HG02870 (cell line): ENCODE data around the gene HIPK4.
A peak's percentile ranks its signal among the peaks of the same experiment; 100 is the strongest.
"Not testable (repeated sequence)": the region's sequence is repeated elsewhere in the genome, so short reads cannot be mapped to it uniquely, and the experiment has no call there.

Experiments
- ATAC-seq: cut with Tn5 transposase; IDR thresholded peaks from one replicate; pipeline ENCODE4 v1.9.1; 2021; ENCODE audit warnings: mild to moderate bottlenecking, moderate library complexity; ENCODE audit not compliant: unreplicated experiment

The HIPK4 gene, protein sequence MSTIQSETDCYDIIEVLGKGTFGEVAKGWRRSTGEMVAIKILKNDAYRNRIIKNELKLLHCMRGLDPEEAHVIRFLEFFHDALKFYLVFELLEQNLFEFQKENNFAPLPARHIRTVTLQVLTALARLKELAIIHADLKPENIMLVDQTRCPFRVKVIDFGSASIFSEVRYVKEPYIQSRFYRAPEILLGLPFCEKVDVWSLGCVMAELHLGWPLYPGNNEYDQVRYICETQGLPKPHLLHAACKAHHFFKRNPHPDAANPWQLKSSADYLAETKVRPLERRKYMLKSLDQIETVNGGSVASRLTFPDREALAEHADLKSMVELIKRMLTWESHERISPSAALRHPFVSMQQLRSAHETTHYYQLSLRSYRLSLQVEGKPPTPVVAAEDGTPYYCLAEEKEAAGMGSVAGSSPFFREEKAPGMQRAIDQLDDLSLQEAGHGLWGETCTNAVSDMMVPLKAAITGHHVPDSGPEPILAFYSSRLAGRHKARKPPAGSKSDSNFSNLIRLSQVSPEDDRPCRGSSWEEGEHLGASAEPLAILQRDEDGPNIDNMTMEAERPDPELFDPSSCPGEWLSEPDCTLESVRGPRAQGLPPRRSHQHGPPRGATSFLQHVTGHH

DNA sequence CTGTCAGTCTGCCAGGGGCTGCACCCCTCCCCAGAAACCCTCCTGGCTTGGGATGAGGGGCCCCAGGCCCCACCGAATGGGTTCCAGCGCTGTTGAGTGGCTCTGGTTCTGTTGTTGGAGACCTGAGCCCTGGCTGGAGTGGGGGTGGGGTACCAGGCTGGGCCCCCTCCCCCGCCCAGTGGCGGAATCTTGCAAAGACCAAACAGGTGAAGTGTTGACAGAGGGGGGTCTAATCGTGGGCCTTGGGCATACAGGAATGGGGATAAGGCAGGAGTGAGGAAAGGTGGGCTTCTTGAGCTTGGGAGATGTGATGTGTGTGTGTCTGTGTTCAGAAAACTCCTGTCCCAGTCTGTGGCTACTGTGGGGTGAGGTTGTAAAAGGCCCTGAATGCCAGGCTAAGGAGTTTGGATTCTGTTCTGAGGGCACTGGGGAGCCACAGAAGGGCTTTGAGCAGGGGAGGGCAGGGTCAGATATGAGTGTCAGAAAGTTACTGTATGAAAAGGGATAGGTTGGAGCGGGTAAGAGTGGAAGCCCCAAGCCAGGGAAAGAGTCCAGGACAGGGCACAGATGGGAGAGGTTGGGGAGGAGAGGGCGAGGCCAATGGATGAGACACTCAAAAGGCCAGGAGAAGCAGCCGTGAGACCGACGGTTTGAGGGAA, at the start of gene HIPK4:
Gene HIPK4, minus strand, starts transcription at position 98 of the 659 bp plus-strand sequence. CDS start 279 bp downstream, outside the sequence.
- ATAC-seq = no peak

DNA sequence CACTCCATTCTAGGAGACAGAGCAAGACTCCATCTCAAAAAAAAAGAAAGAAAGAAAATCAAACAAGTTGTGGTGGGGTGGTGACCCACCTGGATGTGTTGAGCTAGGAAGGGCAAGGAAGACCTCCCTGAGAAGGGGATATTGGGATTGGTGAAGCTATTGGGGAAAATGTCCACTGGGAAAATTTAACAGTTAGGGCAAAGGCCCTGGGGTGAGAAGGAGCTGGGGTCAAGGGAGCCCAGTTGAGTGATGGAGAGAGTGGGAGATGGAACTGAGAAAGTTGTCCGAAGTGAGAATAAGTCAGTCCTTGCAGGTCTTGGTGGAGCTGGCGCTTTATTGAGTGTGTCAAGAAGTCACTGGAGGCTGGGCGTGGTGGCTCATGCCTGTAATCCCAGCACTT, 48.3 kb upstream of the HIPK4 start:
- no peak for ATAC-seq

DNA sequence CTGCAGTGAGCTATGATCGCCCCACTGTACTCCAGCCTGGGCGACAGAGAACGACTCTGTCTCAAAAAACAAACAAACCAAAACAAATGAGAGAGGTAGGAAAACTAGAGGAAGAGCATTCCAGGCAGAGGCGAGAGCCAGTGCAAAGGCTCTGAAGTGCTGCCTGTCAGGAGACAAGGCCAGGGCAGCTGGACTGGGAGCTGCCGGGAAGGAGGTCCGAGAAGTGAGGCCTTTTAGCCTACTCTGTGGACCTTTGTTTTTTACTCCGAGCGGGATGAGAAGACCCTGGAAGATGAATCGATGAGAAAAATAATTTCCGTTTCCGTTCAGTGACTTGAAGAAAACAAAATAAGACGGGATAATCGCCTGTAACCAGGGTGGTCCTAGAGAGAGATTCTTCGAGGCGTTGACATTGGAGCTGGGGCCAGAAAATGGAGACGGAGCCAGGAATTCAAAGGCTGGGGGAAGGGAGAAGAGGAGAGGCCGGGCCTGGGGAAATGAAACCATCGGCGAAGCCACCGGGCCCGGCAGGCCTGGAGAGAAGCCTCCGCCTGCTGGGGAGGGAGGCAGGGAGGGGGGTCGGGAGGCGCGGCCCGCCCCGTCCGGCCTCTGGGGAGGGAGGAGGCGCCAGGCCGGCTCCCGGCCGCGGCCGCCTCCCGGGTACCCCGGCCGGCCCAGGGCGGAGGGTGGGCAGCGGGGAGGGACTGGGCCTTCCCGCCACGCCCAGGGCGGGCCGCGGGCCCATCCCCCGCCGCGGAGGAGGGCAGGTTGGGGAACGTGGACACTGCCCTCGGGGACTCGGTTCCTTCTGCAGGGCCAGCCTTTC, 43.6 kb upstream of the HIPK4 start:
- no peak for ATAC-seq

DNA sequence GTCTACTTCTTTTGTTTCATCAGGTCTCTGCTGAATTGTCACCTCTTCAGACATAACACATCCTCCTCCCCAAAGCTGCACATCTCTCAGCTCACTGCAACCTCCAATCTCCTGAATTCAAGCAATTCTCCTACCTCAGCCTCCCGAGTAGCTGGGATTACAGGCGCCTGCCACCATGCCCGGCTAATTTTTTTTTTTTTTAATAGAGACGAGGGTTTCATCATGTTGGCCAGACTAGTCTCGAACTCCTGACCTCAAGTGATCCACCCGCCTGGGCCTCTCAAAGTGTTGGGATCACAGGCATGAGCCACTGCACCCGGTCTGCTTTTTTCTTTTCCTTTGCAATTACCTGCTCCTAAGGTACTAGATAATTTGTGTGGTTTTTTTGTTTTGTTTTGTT, 42.8 kb upstream of the HIPK4 start:
- ATAC-seq = not testable (repeated sequence)

DNA sequence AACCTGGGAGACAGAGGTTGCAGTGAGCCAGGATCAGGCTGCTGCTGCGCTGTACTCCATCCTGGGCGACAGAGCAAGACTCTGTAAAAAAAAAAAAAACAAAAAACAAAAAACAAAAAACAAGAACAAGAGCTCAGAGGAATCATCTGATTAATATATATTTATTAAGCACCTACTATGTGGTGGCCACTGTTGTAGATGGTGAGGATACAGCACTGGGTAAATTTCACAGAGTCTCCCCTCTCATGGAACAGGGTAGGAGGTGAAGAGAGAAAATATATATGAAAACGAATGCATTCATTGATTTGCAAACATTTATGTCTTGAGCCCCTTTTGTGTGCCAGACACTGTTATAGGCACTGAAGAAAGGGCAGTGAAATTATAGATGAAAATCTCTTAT, 41.7 kb upstream of the HIPK4 start:
- ATAC-seq = no peak

DNA sequence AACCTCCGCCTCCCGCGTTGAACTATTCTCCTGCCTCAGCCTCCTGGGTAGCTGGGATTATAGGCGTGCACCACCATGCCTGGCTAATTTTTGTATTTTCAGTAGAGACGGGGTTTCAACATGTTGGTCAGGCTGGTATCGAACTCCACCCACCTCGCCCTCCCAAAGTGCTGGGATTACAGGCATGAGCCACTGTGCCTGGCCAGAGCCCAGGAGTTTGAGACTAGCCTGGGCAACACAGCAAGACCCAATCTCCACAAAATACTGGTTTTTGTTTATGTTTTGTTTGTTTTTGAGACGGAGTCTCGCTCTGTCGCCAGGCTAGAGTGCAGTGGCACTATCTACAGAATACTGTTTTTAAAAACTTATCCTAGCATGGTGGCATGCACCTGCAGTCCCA, 40.3 kb upstream of the HIPK4 start:
- ATAC-seq = not testable (repeated sequence)

DNA sequence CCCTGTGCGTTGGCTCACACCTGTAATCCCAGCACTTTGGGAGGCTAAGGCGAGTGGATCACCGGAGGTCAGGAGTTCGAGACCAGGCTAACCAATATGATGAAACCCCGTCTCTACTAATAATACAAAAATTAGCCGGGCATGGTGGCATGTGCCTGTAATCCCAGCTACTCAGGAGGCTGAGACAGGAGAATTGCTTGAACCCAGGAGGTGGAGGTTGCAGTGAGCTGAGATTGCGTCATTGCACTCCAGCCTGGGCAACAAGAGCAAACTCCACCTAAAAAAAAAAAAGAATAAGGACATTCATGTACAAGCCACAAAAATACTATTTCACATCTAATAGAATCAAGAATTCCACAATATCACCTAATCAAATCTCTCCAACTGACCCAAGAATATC, 38.2 kb upstream of the HIPK4 start:
- ATAC-seq = not testable (repeated sequence)

DNA sequence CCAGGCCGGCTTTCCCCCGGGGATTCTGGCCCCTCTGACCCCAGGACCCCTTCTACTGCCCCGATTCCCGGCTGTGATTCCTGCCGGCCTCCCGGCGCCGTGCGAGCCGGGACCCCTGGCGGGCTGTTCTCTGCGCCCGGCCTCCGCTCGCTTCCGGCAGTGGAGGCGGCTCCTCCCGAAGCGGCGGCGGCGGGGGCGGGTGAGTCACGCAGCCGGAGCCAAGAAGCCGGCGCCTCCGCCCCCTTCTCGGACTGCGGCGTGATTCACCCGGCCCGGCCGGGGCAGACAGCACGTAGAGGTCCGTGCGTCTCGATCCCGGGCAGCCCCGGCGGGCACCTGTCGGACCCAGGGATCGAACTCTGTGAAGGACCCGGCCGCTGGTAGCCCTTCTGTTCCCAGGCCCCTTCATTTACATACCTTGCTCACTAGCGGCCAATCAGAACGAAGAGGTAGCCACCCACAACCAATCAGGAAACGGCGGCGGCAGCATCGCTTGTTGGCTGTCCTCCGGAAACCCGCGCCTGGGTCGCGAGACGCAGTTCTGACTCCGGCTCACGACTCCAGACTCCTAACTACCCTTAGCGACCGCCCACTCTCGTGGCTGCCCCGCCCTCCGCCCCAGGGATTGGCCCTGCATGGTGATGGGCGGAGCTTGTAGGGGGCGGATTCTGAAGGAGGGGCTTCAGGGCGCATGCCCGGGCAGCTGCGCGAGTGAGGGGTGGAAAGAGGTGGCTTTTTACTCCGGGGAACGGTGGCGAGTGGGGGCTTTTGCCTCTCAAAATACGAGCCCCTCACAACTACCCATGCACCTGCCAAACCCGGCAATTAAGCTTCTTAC, 35.7 kb upstream of the HIPK4 start, which contains the start of gene SERTAD1:
Gene SERTAD1, minus strand, starts transcription at position 543 of the 838 bp plus-strand sequence. CDS start 2,446 bp downstream, outside the sequence.
- ATAC-seq = peak; percentile 76

DNA sequence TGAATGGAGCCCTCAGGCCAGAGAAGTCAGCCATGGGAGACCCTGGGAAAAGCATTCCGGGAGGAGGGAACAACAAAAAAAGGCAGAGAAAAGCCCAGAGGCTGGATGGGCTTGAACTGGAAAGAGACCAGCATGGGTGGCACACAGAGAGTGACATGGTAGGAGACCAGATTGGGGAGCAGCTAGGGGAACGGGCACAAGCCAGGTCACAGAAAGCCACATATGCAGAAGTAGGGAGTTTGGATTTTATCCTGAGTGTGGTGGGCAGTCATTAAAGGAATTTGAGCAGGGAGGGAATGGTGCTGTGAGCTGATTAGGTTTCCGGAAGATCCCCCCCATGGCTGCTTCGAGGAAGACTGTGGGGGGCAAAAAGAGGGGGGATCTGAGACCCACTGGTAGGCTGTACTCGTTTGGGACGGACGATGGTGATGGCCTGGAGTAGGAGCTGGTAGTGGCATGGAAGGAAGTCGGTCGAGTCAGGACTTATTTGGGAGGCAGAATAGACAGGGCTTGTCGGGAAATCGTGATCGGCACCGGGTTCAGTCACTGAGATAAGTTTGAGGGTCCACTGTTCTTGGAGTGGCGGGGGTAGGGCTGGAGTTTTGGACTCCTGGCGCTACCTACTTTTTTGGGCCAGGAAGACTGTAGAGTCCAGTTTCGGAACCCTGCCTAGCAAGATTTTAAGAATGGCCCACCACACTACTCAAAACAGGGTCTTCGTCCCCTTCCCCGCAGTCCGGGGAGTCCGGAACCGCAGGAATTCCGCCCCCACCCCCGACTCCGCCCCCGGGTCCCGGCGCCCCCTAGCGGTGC, 34.9 kb upstream of the HIPK4 start:
- no peak for ATAC-seq

DNA sequence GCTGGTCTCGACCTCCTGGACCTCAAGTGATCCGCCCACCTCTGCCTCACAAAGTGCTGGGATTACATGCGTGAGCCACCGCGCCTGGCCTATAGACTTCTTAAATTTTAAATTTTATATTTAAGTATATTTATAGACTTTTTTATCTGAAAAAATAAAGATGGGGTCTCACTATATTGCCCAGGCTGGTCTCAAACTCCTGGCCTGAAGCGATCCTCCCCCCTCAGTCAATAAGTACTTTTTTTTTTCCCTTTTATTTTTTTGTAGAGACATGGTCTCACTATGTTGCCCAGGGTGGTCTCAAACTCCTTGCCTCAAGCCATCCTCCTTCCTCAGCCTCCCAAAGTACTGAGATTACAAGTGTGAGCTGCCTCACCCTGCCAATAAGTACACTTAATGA, 34.0 kb upstream of the HIPK4 start:
- no peak for ATAC-seq

DNA sequence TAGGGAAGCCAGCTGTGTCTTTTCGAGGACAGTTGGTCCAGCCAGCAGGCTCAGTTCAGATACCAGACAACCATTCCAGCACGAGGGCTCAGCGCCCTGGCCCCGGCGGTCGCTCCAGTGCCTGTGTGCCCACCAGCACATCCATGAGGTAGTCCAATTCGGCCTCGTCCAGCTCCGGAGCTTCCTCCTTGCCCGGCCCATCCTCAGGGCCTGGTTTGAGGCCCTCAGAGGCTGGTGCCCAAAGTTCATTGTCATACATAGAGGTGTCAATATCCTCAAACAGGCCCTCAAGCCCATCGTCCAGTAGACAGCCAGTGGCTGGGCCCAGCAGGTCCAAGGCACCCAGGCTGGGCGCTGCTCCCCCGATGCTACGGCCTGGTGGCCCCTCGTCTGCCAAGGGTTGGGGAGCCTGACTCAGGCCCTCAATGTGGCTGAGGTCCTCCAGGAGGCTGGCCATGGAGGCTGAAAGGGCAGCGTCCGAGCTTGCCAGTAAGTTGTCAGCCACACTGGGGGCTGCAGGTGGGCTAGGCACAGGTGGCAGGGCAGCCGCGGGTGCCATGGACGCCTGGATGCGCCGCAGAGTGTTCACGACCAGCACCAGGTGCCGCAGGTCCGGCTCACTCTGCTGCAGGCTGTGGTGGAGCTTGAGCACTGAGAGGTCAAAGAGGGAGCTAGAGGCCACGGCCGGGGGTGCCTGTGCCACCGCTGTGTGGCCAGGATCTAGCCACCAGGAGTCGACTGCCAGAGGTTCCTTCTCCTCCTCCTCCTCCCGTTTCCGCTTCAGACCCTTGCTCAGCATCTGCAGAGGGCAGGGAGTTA, 33.0 kb upstream of the HIPK4 start:
- ATAC-seq = no peak

DNA sequence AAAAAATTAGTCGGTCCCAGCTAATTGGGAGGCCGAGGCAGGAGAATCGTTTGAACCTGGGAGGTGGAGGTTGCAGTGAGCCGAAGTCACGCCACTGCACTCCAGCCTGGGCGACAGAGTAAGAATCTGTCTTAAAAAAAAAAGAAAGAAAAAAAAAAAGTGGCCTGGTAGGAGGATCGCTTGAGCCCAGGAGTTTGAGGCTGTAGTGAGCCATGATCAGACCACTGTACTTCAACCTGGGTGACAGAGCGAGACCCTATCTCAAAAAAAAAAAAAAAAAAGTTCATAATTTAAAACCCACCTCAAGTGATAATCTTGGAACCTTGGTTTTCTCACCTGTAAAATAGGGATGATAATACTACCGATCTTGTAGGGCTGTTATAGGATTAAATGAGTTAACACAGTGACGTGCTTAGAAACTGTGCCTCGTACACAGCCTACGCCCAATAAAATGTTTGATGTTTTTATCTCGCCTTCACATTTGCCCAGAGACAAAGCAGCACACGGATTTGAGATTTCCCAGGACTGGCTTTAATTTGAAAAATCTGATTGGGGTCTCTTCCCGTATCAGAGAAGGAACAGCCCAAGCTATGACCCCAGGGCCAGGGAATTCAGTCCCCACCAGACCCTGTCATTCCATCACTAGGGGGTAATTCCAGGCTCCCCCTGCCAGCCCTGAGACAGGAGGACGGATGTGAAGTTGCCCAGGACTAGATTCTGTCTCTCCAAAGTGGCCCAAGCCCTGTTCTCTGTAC, 32.2 kb upstream of the HIPK4 start:
- no peak for ATAC-seq

DNA sequence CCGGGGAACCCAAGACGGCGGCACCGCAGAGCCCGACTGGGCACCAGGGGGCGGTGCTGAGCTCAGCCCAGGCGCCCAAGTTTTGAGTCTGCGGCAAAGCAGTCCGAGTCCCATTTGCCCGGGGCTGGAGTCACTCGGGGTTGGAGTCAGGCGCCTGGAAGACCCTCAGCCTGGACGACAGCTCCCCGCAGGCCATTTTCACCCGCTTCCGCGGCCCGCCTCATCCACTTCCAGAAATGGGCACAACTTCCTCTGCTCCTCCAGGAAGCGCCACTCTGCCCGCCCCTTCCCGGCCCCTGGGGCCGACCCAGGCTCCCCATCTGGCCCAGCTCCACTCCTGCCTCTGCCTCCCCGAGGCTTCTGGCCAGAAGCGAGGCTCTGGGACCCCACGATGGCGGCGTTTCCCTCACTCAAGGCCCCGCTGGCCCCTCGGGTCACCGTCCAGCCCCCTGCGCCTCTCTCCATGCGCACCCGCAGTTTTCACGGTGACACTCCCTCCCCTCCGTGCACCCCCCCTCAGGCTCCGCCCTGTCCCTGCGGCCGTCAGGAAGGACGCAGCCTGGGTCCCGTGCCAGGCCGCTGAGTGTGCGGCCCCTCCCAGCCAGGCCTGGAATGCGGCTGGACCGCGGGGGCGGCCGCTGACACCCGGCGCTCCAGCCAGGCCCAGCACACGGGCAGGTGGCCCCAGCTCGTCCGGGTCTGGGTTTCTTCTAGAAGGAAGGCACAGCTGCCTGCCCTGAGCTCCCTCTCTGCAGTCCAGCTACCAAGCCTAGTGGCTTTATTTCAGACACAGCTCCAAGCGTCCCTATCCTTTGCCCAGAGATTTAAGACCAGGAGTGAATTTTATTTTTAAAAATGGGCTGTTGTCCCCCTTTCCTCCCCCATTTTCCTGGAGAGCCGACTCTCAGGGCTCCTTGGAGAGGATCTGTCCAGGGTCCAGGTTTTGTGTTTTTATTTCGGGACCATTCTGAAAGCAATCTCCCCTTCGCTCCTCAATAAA, 31.1 kb upstream of the HIPK4 start:
- ATAC-seq = peak; percentile 32

DNA sequence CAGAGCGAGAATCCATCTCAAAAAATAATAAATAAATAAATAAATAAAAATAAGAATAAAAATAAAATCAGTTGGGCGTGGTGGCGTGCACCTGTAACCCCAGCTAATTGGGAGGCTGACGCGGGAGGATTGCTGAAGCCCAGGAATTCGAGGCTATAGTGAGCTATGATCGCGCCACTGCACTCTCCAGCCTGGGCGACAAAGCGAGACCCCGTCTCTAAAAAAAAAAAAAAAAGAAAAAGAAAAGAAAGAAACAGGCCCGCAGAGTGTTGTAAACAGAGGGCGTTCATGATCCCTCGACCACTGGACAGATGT, 30.4 kb upstream of the HIPK4 start:
- no peak for ATAC-seq

DNA sequence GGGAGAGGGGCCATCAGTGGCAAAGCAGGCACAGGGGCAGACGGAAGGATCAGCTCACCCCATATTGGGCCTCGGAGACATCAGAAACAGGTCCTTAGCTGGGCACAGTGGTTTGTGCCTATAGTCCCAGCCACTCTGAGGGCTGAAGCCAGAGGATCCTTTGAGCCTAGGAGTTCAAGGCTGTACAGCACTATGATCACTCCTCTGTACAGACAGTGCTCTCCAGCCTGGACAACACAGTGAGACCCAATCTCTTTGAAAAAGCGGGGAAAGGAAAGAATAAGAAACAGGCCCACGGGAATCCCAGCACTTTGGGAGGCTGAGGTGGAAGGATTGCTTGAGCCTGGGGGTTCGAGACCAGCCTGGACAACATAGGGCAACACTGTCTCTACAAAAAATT, 29.8 kb upstream of the HIPK4 start:
- ATAC-seq = no peak

DNA sequence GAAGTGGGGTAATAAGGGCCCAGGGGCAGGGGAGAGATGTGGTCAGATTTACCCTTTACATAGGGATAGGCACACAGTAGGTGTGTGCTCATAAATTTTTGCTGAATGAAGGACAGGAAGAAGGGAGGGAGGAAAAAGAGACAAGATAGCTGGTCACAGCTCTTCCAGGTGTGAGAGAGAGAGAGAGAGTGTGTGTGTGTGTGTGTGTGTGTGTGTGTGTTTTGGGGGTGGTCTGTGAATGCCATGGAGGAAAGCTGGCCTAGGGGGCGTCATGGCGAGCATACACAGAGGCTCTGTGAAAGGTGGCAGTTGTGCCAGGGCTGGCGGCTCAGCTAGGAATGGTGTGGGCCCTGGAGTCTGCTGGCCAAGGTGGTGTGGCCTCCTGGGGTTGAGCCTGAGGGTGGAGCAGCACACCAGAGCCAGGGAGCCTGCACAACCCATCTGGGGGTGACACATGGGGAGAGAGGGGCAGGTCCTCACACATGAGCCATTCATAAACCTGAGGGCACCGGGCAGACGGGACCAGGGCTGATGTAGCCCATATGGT, 29.2 kb upstream of the HIPK4 start:
- no peak for ATAC-seq
